Measurements from ENCODE around the gene RRP1B. TPM values are rescaled to one million over a fixed set of nuclear protein-coding genes. Genes with fewer than 3 reads are reported as not detected.
A peak's percentile ranks its signal among the peaks of the same experiment; 100 is the strongest.
"Not testable (repeated sequence)": the region's sequence is repeated elsewhere in the genome, so short reads cannot be mapped to it uniquely, and the experiment has no call there.

Gene RRP1B
- total RNA-seq, 1 donor from 2014 or later, result 45.0 TPM

DNA sequence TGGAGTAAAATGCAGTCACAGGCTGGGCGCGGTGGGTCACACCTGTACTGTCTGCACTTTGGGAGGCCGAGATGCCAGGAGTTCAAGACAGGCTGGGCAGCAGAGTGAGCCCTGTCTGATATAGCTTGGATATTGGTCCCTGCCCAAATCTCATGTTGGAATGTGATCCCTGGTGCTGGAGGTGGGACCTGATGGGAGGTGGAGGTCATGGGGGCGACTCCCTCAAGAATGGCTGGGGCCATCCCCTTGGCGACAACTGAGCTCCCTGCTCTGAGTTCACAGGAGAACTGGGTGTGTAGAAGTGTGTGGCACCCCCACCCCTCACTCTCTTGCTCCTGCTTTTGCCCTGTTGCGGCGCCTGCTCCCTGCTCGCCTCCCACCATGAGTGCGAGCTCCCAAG, 48.1 kb downstream of the RRP1B start:
- no peaks in the 10 kb centered on the region for H3K36me3 Mint-ChIP-seq
- Histone ChIP-seq H3K4me2 (no peak overlapping the region), H3F3A (ENCODE audit: low read depth) (peaks cover 13% of the 10 kb centered on the region), H2AFZ (replicated peaks) (no peak overlapping the region), H3K4me1 (peaks cover 12% of the 10 kb centered on the region), H3K79me2 (ENCODE audit: low read depth) (no peaks in the 10 kb centered on the region), H3K27ac (no peak overlapping the region), H3K9ac (no peak overlapping the region), H4K20me1 (ENCODE audit: low read depth) (no peaks in the 10 kb centered on the region), H3K36me3 (no peaks in the 10 kb centered on the region), H3K9me3 (ENCODE audit: low read depth) (no peaks in the 10 kb centered on the region), H3K27me3 (no peaks in the 10 kb centered on the region), H3K4me3 (no peak overlapping the region)
- H3K4me3 Mint-ChIP-seq, result no peak overlapping the region
- peaks cover 21% of the 10 kb centered on the region for H3K4me1 Mint-ChIP-seq
- DNase-seq (ENCODE audit: low spot score), result no peak
- TF ChIP-seq, protein P1, sequence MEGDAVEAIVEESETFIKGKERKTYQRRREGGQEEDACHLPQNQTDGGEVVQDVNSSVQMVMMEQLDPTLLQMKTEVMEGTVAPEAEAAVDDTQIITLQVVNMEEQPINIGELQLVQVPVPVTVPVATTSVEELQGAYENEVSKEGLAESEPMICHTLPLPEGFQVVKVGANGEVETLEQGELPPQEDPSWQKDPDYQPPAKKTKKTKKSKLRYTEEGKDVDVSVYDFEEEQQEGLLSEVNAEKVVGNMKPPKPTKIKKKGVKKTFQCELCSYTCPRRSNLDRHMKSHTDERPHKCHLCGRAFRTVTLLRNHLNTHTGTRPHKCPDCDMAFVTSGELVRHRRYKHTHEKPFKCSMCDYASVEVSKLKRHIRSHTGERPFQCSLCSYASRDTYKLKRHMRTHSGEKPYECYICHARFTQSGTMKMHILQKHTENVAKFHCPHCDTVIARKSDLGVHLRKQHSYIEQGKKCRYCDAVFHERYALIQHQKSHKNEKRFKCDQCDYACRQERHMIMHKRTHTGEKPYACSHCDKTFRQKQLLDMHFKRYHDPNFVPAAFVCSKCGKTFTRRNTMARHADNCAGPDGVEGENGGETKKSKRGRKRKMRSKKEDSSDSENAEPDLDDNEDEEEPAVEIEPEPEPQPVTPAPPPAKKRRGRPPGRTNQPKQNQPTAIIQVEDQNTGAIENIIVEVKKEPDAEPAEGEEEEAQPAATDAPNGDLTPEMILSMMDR (IDR thresholded peaks at IDR 0.05), result no peak
- TF ChIP-seq EZH2 (IDR thresholded peaks at IDR 0.05), result no peak
- TF ChIP-seq EZH2phosphoT487 (IDR thresholded peaks at IDR 0.05), result no peak
- H3K27ac Mint-ChIP-seq, result no peak overlapping the region
- no peaks in the 10 kb centered on the region for H3K9me3 Mint-ChIP-seq
- peaks cover 11% of the 10 kb centered on the region for H3K27me3 Mint-ChIP-seq (ENCODE audit: insufficient read depth, low read depth)

DNA sequence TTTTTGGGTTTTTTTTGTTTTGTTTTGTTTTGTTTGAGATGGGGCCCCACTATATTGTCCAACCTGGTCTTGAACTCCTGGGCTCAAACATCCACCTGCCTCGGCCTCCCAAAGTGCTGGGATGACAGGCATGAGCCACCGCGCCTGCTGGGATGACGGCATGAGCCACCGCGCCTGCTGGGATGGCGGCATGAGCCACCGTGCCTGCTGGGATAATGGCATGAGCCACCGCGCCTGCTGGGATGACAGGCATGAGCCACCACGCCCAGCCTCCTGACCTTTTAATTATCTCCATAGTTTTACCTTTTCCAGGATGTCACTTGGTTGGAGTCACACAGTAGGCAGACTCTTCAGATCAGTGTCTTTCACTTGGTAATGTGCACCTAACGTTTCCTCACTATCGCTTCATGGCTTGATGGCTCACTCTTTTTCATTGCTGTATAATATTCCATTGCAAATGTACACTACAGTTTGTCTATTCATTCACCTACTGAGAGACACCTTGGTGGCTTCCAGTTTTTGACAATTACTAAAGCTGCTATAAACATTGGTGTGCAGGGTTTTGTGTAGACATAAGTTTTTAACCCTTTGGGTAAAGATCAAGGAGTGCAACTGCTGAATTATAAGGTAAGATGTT, 49.5 kb downstream of the RRP1B start:
- TF ChIP-seq EZH2 (IDR thresholded peaks at IDR 0.05) (no peak), EZH2phosphoT487 (IDR thresholded peaks at IDR 0.05) (no peak)
- TF ChIP-seq, protein P1 (IDR thresholded peaks at IDR 0.05), result no peak
- H3K9me3 Mint-ChIP-seq, result no peaks in the 10 kb centered on the region
- peaks cover 10% of the 10 kb centered on the region for H3K27me3 Mint-ChIP-seq (ENCODE audit: insufficient read depth, low read depth)

DNA sequence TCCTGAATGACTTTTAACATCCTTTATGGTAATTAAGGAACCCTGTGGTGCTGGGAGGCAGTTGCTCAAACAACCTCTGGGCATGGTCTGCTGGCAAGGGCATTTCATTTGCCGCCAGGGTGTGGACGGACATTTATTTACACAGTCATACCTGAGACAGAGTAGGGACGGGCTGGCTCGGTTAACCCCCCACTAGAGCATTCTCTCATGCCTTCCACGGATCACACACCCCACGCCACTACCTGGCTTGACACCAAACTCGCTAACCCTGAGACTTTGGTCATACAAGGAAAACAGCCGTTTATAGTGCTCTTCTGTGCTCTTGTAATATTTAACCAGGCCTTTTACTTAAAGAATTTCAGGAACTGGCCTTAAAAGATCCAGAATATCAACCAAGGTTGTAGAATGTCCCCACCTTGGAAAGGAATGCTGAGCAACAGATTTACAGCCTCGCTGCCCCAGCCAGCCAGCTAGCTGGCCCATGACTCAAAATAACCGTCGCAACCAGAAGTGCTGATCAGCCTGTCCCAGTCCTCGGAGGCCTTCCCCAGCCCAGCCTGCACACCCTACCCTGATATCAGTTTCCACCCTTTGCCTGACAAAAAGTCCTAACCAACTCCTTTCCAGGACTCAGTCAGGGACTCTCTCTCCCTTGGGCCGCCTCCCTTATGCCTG, 53.0 kb downstream of the RRP1B start:
- Histone ChIP-seq H3K79me2 (ENCODE audit: low read depth) (no peaks in the 10 kb centered on the region), H3K27ac (no peak overlapping the region), H3K4me2 (no peak overlapping the region), H4K20me1 (ENCODE audit: low read depth) (no peaks in the 10 kb centered on the region), H2AFZ (replicated peaks) (no peak overlapping the region), H3K9ac (no peak overlapping the region), H3K4me3 (no peak overlapping the region), H3K27me3 (peaks cover 4% of the 10 kb centered on the region), H3K9me3 (ENCODE audit: low read depth) (no peaks in the 10 kb centered on the region), H3K4me1 (no peaks in the 10 kb centered on the region), H3K36me3 (no peaks in the 10 kb centered on the region), H3F3A (ENCODE audit: low read depth) (no peaks in the 10 kb centered on the region)
- H3K4me1 Mint-ChIP-seq, result peaks cover 12% of the 10 kb centered on the region
- TF ChIP-seq EZH2 (IDR thresholded peaks at IDR 0.05) (no peak), EZH2phosphoT487 (IDR thresholded peaks at IDR 0.05) (no peak)
- TF ChIP-seq, protein P1 (IDR thresholded peaks at IDR 0.05), result no peak
- peaks cover 13% of the 10 kb centered on the region for H3K27me3 Mint-ChIP-seq (ENCODE audit: insufficient read depth, low read depth)
- no peaks in the 10 kb centered on the region for H3K9me3 Mint-ChIP-seq
- no peaks in the 10 kb centered on the region for H3K36me3 Mint-ChIP-seq
- DNase-seq (ENCODE audit: low spot score), result no peak
- H3K4me3 Mint-ChIP-seq, result no peak overlapping the region
- H3K27ac Mint-ChIP-seq, result peak overlapping the region; percentile 69

More for the DNA sequence above, 49.5 kb downstream of the RRP1B start:
- Histone ChIP-seq H3K79me2 (ENCODE audit: low read depth) (no peaks in the 10 kb centered on the region), H3K9me3 (ENCODE audit: low read depth) (no peaks in the 10 kb centered on the region), H4K20me1 (ENCODE audit: low read depth) (no peaks in the 10 kb centered on the region), H3K36me3 (no peaks in the 10 kb centered on the region), H3K4me1 (no peaks in the 10 kb centered on the region), H3K27ac (no peak overlapping the region), H2AFZ (replicated peaks) (no peak overlapping the region), H3K4me3 (no peak overlapping the region), H3K4me2 (no peak overlapping the region), H3F3A (ENCODE audit: low read depth) (peaks cover under 1% of the 10 kb centered on the region), H3K9ac (no peak overlapping the region), H3K27me3 (no peaks in the 10 kb centered on the region)
- peak overlapping the region; percentile 52 for H3K4me3 Mint-ChIP-seq
- DNase-seq (ENCODE audit: low spot score), result no peak
- H3K27ac Mint-ChIP-seq, result no peak overlapping the region
- peaks cover 12% of the 10 kb centered on the region for H3K4me1 Mint-ChIP-seq
- H3K36me3 Mint-ChIP-seq, result no peaks in the 10 kb centered on the region

DNA sequence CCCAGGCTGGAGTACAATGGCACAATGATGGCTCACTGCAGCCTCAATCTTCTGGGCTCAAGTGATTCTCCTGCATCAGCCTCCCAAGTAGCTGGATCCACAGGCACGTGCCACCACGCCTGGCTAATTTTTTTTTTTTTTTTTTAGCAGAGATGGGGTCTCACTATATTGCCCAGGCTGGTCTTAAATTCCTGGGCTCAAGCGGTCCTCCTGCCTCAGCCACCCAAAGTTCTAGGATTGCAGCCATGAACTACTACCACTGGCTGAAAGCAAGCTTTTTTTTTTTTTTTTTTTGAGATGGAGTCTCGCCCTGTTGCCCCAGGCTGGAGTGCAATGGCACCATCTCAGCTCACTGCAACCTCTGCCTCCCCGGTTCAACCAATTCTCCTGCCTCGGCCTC, 53.8 kb downstream of the RRP1B start:
- not testable (repeated sequence) for H3K36me3 ChIP-seq; H3K4me1 ChIP-seq; H3F3A ChIP-seq (ENCODE audit: low read depth); DNase-seq (ENCODE audit: low spot score); H3K9me3 Mint-ChIP-seq; H3K27ac ChIP-seq; H3K9me3 ChIP-seq (ENCODE audit: low read depth); H3K4me2 ChIP-seq; H3K36me3 Mint-ChIP-seq; H3K4me3 ChIP-seq; H3K4me3 Mint-ChIP-seq; H2AFZ ChIP-seq (replicated peaks); H3K27ac Mint-ChIP-seq; H4K20me1 ChIP-seq (ENCODE audit: low read depth); H3K79me2 ChIP-seq (ENCODE audit: low read depth); H3K9ac ChIP-seq
- H3K27me3 ChIP-seq, result peaks cover 11% of the 10 kb centered on the region
- Mint-ChIP-seq H3K4me1 (peaks cover 16% of the 10 kb centered on the region), H3K27me3 (ENCODE audit: insufficient read depth, low read depth) (peaks cover 17% of the 10 kb centered on the region)

Measured in neural progenitor cell (in vitro differentiated cells).